Thoracic aorta (tissue), 2 donors: Measurements from ENCODE around the gene EHD4. TPM values are rescaled to one million over a fixed set of nuclear protein-coding genes. Genes with fewer than 3 reads are reported as not detected.

ENCODE experiments used
- ATAC-seq: fragments of 150-250 bp; one replicate; pipeline ENCODE4 v1.8.0; 2017; ENCODE audit warnings: low read depth; ENCODE audit not compliant: insufficient number of reproducible peaks, low FRiP score
- DNase-seq: peaks from one replicate; pipeline ENCODE4 v3.0.0-alpha.2; 2020; ENCODE audit warnings: low spot score
- H3K27ac ChIP-seq, 2 donors: fragments of 200-600 bp; sonication (generic); 1 replicate in 1 of 2; 2 replicates in 1 of 2; pipeline ENCODE4 v1.5.1; 2016; ENCODE audit warnings: mild to moderate bottlenecking in 2 of 2, moderate library complexity in 2 of 2
- H3K27me3 ChIP-seq: fragments of 200-600 bp; sonication (generic); replicated peaks from 2 replicates; pipeline ENCODE4 v1.6.0; 2016; ENCODE audit warnings: mild to moderate bottlenecking; ENCODE audit not compliant: insufficient read depth
- H3K36me3 ChIP-seq: fragments of 200-600 bp; sonication (generic); one replicate; pipeline ENCODE4 v1.5.1; 2016
- H3K4me1 ChIP-seq, 2 donors: fragments of 200-600 bp; sonication (generic); 1 replicate in 1 of 2; 2 replicates in 1 of 2; pipeline versions ENCODE4 v1.5.1 to v1.6.0; 2016; ENCODE audit warnings: low read depth in 2 of 2, mild to moderate bottlenecking in 1 of 2; ENCODE audit not compliant: control insufficient read depth in 1 of 2
- H3K4me3 ChIP-seq: fragments of 200-600 bp; sonication (generic); 2 replicates; pipeline ENCODE4 v1.5.1; 2016; ENCODE audit warnings: mild to moderate bottlenecking
- H3K9me3 ChIP-seq: fragments of 200-600 bp; sonication (generic); 2 replicates; pipeline ENCODE4 v1.5.1; 2016
- CTCF ChIP-seq: fragments of 200-600 bp; sonication (generic); IDR thresholded peaks from one replicate; pipeline ENCODE4 v1.5.1; 2019; ENCODE audit warnings: antibody characterized with exemption
- total RNA-seq, 2 donors: library from RNA; depleted of rRNA; stranded (reverse); fragments of >200 nt; gene quantifications; one replicate each; pipeline versions ENCODE4 v1.1.0 to v1.2.3, GENCODE V29; 2016

Gene EHD4
- total RNA-seq, 2 donors from 2014 or later, result 43.6 to 48.1 TPM

GRCh38 chr15:41995476-41995855, 23.1 kb upstream of the EHD4 start:
- no peaks in the 10 kb centered on the region for H3K9me3 ChIP-seq
- no peak overlapping the region for H3K4me3 ChIP-seq
- H3K27ac ChIP-seq, result no peak overlapping the region
- no peak for DNase-seq
- no peak for TF ChIP-seq CTCF
- H3K4me1 ChIP-seq, result no peaks in the 10 kb centered on the region
- H3K27me3 ChIP-seq, result no peaks in the 10 kb centered on the region
- H3K36me3 ChIP-seq, result no peaks in the 10 kb centered on the region
- no peak for ATAC-seq

GRCh38 chr15:41994772-41995475, 22.6 kb upstream of the EHD4 start:
- no peaks in the 10 kb centered on the region for H3K27me3 ChIP-seq
- no peaks in the 10 kb centered on the region for H3K9me3 ChIP-seq
- H3K4me3 ChIP-seq, result no peak overlapping the region
- DNase-seq, result no peak
- no peak for TF ChIP-seq CTCF
- no peak overlapping the region for H3K27ac ChIP-seq
- ATAC-seq, result no peak
- no peaks in the 10 kb centered on the region for H3K36me3 ChIP-seq
- H3K4me1 ChIP-seq, result no peaks in the 10 kb centered on the region

- no peaks in the 10 kb centered on the region for H3K36me3 ChIP-seq
- no peak for ATAC-seq
- H3K4me1 ChIP-seq, result no peaks in the 10 kb centered on the region
- H3K9me3 ChIP-seq, result no peaks in the 10 kb centered on the region
- DNase-seq, result no peak
- H3K27me3 ChIP-seq, result no peaks in the 10 kb centered on the region
- no peak overlapping the region for H3K4me3 ChIP-seq
- H3K27ac ChIP-seq, result no peak overlapping the region
- TF ChIP-seq CTCF, result no peak
These were observed 21.9 kb upstream of the EHD4 start for GRCh38 chr15:41994171-41994650.

GRCh38 chr15:41993472-41994170, 21.3 kb upstream of the EHD4 start:
- TF ChIP-seq CTCF, result no peak
- Histone ChIP-seq H3K27me3 (no peaks in the 10 kb centered on the region), H3K4me1 (no peaks in the 10 kb centered on the region), H3K27ac (no peak overlapping the region), H3K4me3 (no peak overlapping the region), H3K9me3 (no peaks in the 10 kb centered on the region), H3K36me3 (no peaks in the 10 kb centered on the region)
- DNase-seq (no peak), ATAC-seq (no peak)

- H3K36me3 ChIP-seq, result no peaks in the 10 kb centered on the region
- H3K9me3 ChIP-seq, result no peaks in the 10 kb centered on the region
- no peaks in the 10 kb centered on the region for H3K27me3 ChIP-seq
- ATAC-seq (no peak), DNase-seq (no peak)
- no peak overlapping the region for H3K27ac ChIP-seq
- H3K4me1 ChIP-seq, result no peaks in the 10 kb centered on the region
- H3K4me3 ChIP-seq, result no peak overlapping the region
- TF ChIP-seq CTCF, result no peak
These were observed 20.4 kb upstream of the EHD4 start for GRCh38 chr15:41992803-41993190.
